Stomach (tissue), 9 donors: ENCODE measurements around the gene PRKN. TPM values are rescaled to one million over a fixed set of nuclear protein-coding genes. Genes with fewer than 3 reads are reported as not detected.

Experiments used
- DNase-seq, 2 donors: peaks; one replicate each; pipeline versions ENCODE4 v3.0.0 to v3.0.0-alpha.2; 2013 to 2019
- H3K27ac ChIP-seq, 5 donors: fragments of 200-600 bp in 4 of 5; sonication (generic) in 4 of 5; one replicate each; pipeline ENCODE4 v1.5.1; 2013 to 2019; ENCODE audit warnings: mild to moderate bottlenecking in 1 of 5, moderate library complexity in 1 of 5
- H3K27me3 ChIP-seq, 3 donors: fragments of 200-600 bp; sonication (generic); one replicate each; pipeline ENCODE4 v1.5.1; 2017 to 2019; ENCODE audit warnings: mixed run types in 1 of 3
- H3K36me3 ChIP-seq, 4 donors: fragments of 200-600 bp; sonication (generic); 1 replicate in 3 of 4; 2 replicates in 1 of 4; pipeline ENCODE4 v1.5.1; 2016 to 2019
- H3K4me1 ChIP-seq, 4 donors: fragments of 200-600 bp; sonication (generic); one replicate each; pipeline ENCODE4 v1.5.1; 2016 to 2019
- H3K4me3 ChIP-seq, 4 donors: fragments of 200-600 bp; sonication (generic) in 3 of 4; one replicate each; pipeline ENCODE4 v1.5.1; 2016 to 2019; ENCODE audit warnings: mild to moderate bottlenecking in 1 of 4
- H3K9me3 ChIP-seq, 4 donors: fragments of 200-600 bp; sonication (generic); one replicate each; pipeline ENCODE4 v1.5.1; 2016 to 2019
- CTCF ChIP-seq, 7 experiments: fragments of 450-650 bp in 4 of 7; fragments of 200-600 bp in 3 of 7; sonication (generic) in 3 of 7; IDR thresholded peaks; one replicate each; pipeline ENCODE4 v1.5.1; 2016 to 2019; ENCODE audit warnings: antibody characterized with exemption in 7 of 7, control low read depth in 2 of 7, mild to moderate bottlenecking in 1 of 7
- EP300 ChIP-seq: sonication (generic); formaldehyde crosslinking; IDR thresholded peaks from one replicate; pipeline ENCODE4 v1.6.1; 2017; ENCODE audit warnings: antibody characterized with exemption
- POLR2A ChIP-seq, 4 donors: fragments of 450-650 bp; IDR thresholded peaks; one replicate each; pipeline ENCODE4 v1.6.1; 2016; ENCODE audit warnings: antibody characterized with exemption in 4 of 4, control low read depth in 2 of 4, mild to moderate bottlenecking in 1 of 4, moderate library complexity in 1 of 4
- POLR2AphosphoS5 ChIP-seq, 3 donors: sonication (generic); formaldehyde crosslinking; IDR thresholded peaks; one replicate each; pipeline ENCODE4 v1.6.1; 2016; ENCODE audit warnings: antibody characterized with exemption in 3 of 3
- WGBS, 5 donors: extraction: QIAGEN DNeasy Blood & Tissue Kit in 3 of 5; methylation state at CpG; one replicate each; pipeline versions ENCODE4 v1.1.5 to v1.1.7; 2013 to 2018; 5-methylcytosine and 5-hydroxymethylcytosine counted together
- intact Hi-C: fragments of 100-400 bp; cut with DNase I; formaldehyde crosslinking; loops from one replicate; pipeline ENCODE4 v1.15.1; 2023; ENCODE audit warnings: low total_unique reads
- polyA plus RNA-seq, 3 donors: library from polyadenylated mRNA; stranded (reverse); fragments of 200-250 nt; gene quantifications; one replicate each; pipeline ENCODE4 v1.2.3, GENCODE V29; 2013
- total RNA-seq, 5 donors: library from RNA; depleted of rRNA; stranded (reverse); fragments of >200 nt; gene quantifications; one replicate each; pipeline versions ENCODE4 v1.1.0 to v1.2.3, GENCODE V29; 2014 to 2016
- donor health status: healthy with polysubstance abuse.
- donor health status: Bipolar disorder and iron deficiency.
- donor health status: healthy.

Gene PRKN
- total and polyA plus RNA-seq, 8 donors = 0.68 to 19.8 (median 9.5) TPM

- TF ChIP-seq POLR2A (IDR thresholded peaks at IDR 0.05) = no peak
- TF ChIP-seq POLR2AphosphoS5 (IDR thresholded peaks at IDR 0.05) = no peak
- no peak for TF ChIP-seq CTCF (IDR thresholded peaks at IDR 0.05)
- no peak for TF ChIP-seq EP300
- Histone ChIP-seq H3K27me3 (no peaks in the 10 kb centered on the region), H3K27ac (no peak overlapping the region), H3K4me1 (no peaks in the 10 kb centered on the region), H3K9me3 (peaks cover 0 to 12% (median 8%) of the 10 kb centered on the region in 4 donors), H3K36me3 (no peaks in the 10 kb centered on the region), H3K4me3 (no peak overlapping the region)
- 71 to 81% (median 77%) methylated on average over 7 of the region's 7 CpGs for WGBS, 5 donors
- no peak for DNase-seq
- intact Hi-C loops = no loop called here
Observed at GRCh38 chr6:161596807-161597520, 1130.6 kb downstream of the PRKN start.

- no peak for DNase-seq
- Histone ChIP-seq H3K4me3 (no peak overlapping the region), H3K27me3 (no peaks in the 10 kb centered on the region), H3K9me3 (peaks cover 0 to 12% (median 8%) of the 10 kb centered on the region in 4 donors), H3K4me1 (no peaks in the 10 kb centered on the region), H3K36me3 (no peaks in the 10 kb centered on the region), H3K27ac (no peak overlapping the region)
- TF ChIP-seq POLR2A (IDR thresholded peaks at IDR 0.05) = no peak
- TF ChIP-seq POLR2AphosphoS5 (IDR thresholded peaks at IDR 0.05) = no peak
- no peak for TF ChIP-seq CTCF (IDR thresholded peaks at IDR 0.05)
- TF ChIP-seq EP300 = no peak
- 80 to 96% (median 86%) methylated on average over 1 of the region's 1 CpG for WGBS, 5 donors
- intact Hi-C loops = no loop called here
Observed at GRCh38 chr6:161594412-161594811, 1133.2 kb downstream of the PRKN start.

DNA sequence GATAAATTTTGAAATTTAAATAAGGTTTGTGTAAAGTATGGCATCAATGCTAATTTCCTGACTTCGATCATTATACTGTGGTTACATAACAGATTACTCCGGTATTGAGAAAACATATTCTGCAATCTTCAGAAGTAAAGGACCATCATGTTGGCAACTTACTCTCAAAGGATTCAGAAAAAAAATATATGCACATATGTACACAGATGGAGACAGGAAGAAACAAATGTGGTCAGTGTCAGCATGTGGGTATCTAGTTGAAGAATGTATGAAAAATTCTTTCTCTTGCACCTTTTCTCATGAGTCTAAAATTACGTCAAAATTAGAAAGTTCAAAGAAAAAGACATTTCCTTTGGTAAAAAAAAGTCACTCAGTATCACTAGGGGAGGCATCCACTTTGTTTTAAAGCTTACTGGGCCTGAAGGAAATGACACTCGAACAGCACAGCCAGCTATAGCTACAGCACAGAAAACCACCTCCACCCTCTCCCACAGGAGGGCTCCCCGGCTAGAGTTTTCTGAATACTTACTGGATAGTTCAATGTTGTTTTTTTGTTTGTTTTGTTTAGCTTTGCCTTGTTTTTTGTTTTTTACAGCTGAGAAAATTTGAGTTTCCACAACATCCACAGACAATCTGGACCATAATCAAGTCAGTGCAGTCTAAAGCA, 1136.5 kb downstream of the PRKN start:
- DNase-seq = no peak

GRCh38 chr6:161586887-161587286, 1140.7 kb downstream of the PRKN start:
- intact Hi-C loops = no loop called here

More for the DNA sequence above, 1136.5 kb downstream of the PRKN start:
- Histone ChIP-seq H3K4me1 (no peaks in the 10 kb centered on the region), H3K27me3 (no peaks in the 10 kb centered on the region), H3K9me3 (peaks cover 0 to 12% (median 8%) of the 10 kb centered on the region in 4 donors), H3K36me3 (no peaks in the 10 kb centered on the region), H3K27ac (no peak overlapping the region), H3K4me3 (no peak overlapping the region)
- intact Hi-C loops = no loop called here
- 61 to 76% (median 66%) methylated on average over 5 of the region's 5 CpGs for WGBS, 5 donors
- TF ChIP-seq CTCF (IDR thresholded peaks at IDR 0.05) = no peak
- TF ChIP-seq POLR2AphosphoS5 (IDR thresholded peaks at IDR 0.05) = no peak
- no peak for TF ChIP-seq EP300
- no peak for TF ChIP-seq POLR2A (IDR thresholded peaks at IDR 0.05)

More at GRCh38 chr6:161586887-161587286, 1140.7 kb downstream of the PRKN start:
- DNase-seq = no peak
- 58 to 65% (median 59%) methylated on average over 2 of the region's 2 CpGs for WGBS, 5 donors
- H3K4me1 ChIP-seq = no peaks in the 10 kb centered on the region
- H3K27ac ChIP-seq = no peak overlapping the region
- TF ChIP-seq POLR2A (IDR thresholded peaks at IDR 0.05) = no peak
- TF ChIP-seq EP300 = no peak
- TF ChIP-seq POLR2AphosphoS5 (IDR thresholded peaks at IDR 0.05) = no peak
- no peak for TF ChIP-seq CTCF (IDR thresholded peaks at IDR 0.05)
- no peaks in the 10 kb centered on the region for H3K27me3 ChIP-seq
- H3K9me3 ChIP-seq = no peaks in the 10 kb centered on the region
- no peak overlapping the region for H3K4me3 ChIP-seq
- no peaks in the 10 kb centered on the region for H3K36me3 ChIP-seq
